Tibial nerve (tissue), 3 donors: ENCODE data around the gene ABCA4.

Experiments
- POLR2A ChIP-seq, 2 donors: fragments of 450-650 bp; IDR thresholded peaks; one replicate each; pipeline ENCODE4 v1.6.1; 2017; ENCODE audit warnings: antibody characterized with exemption in 2 of 2, mild to moderate bottlenecking in 2 of 2, moderate library complexity in 2 of 2
- TF ChIP-seq, protein P1 (sequence below), 5 experiments: fragments of 200-600 bp in 3 of 5; fragments of 450-650 bp in 2 of 5; sonication (generic) in 3 of 5; IDR thresholded peaks; one replicate each; pipeline ENCODE4 v1.5.1; 2016 to 2019; ENCODE audit warnings: antibody characterized with exemption in 5 of 5, mild to moderate bottlenecking in 3 of 5, moderate library complexity in 2 of 5

GRCh38 chr1:94126651-94127050, 5.7 kb upstream of the ABCA4 start:
- no peak for TF ChIP-seq POLR2A (IDR thresholded peaks at IDR 0.05)
- TF ChIP-seq, protein P1, sequence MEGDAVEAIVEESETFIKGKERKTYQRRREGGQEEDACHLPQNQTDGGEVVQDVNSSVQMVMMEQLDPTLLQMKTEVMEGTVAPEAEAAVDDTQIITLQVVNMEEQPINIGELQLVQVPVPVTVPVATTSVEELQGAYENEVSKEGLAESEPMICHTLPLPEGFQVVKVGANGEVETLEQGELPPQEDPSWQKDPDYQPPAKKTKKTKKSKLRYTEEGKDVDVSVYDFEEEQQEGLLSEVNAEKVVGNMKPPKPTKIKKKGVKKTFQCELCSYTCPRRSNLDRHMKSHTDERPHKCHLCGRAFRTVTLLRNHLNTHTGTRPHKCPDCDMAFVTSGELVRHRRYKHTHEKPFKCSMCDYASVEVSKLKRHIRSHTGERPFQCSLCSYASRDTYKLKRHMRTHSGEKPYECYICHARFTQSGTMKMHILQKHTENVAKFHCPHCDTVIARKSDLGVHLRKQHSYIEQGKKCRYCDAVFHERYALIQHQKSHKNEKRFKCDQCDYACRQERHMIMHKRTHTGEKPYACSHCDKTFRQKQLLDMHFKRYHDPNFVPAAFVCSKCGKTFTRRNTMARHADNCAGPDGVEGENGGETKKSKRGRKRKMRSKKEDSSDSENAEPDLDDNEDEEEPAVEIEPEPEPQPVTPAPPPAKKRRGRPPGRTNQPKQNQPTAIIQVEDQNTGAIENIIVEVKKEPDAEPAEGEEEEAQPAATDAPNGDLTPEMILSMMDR (IDR thresholded peaks at IDR 0.05) = no peak
